LNCAP (cell line): ENCODE measurements around the gene CCDC71.

Experiments
- CTCF ChIP-seq: fragments of 450-650 bp; IDR thresholded peaks from 2 replicates; pipeline ENCODE4 v1.5.1; 2017; ENCODE audit warnings: mild to moderate bottlenecking

Gene CCDC71

GRCh38 chr3:49165771-49166751 lies at the start of gene CCDC71:
CCDC71 (minus strand) TSS chr3:49166331; CDS start chr3:49164208, 2,123 bp downstream.
- no peak for TF ChIP-seq CTCF

GRCh38 chr3:49213998-49214397 lies 47.9 kb upstream of the CCDC71 start:
- no peak for TF ChIP-seq CTCF

- TF ChIP-seq CTCF: no peak
These were observed 47.4 kb upstream of the CCDC71 start for GRCh38 chr3:49213541-49213943.

GRCh38 chr3:49199900-49200281 lies 33.8 kb upstream of the CCDC71 start:
- no peak for TF ChIP-seq CTCF

GRCh38 chr3:49199239-49199899 lies 33.2 kb upstream of the CCDC71 start:
- no peak for TF ChIP-seq CTCF

- no peak for TF ChIP-seq CTCF
These were observed 32.6 kb upstream of the CCDC71 start for GRCh38 chr3:49198611-49199230.

- no peak for TF ChIP-seq CTCF
These were observed 32.0 kb upstream of the CCDC71 start for GRCh38 chr3:49198161-49198560.
